Measurements from ENCODE around the gene MMP7.

Gene MMP7

DNA sequence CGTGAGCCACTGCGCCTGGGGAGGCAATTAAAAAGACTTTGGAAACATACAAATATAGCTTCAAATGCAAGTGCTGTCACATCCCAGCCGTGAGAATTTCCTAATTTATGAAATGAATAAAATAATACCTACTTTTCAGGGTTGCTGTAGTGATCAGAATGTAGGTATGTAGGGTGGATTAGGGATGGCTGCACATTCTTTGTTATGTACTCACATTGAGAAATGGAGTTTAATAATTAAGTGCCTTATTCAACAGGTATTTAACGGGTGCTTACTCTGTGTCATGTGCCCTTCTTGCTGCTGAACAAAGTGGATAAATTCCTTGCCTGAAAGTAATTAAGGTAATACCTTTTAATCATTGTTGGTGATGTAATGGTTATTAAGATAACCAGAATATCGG is 37.0 kb downstream of the MMP7 start:
- DNase-seq: no peak

DNA sequence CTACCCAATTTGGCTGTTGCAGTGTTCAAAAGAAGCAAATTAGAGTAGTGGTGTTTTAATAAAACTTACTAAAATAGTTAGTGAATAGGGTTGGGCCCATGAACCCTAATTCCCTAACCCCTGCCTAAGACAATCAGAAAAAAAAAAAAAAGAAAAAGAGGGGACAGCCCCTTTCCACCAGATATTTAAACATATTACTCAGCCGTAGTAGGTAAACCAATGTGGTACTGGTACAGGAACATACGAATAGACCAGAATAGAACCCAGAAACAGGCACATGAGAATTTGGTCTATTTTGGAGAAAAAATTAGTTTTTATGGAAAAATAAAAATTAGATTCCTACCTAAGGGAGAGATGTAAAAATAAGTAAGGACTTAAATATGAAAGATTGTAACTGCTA is 38.6 kb downstream of the MMP7 start:
- no peak for DNase-seq

DNA sequence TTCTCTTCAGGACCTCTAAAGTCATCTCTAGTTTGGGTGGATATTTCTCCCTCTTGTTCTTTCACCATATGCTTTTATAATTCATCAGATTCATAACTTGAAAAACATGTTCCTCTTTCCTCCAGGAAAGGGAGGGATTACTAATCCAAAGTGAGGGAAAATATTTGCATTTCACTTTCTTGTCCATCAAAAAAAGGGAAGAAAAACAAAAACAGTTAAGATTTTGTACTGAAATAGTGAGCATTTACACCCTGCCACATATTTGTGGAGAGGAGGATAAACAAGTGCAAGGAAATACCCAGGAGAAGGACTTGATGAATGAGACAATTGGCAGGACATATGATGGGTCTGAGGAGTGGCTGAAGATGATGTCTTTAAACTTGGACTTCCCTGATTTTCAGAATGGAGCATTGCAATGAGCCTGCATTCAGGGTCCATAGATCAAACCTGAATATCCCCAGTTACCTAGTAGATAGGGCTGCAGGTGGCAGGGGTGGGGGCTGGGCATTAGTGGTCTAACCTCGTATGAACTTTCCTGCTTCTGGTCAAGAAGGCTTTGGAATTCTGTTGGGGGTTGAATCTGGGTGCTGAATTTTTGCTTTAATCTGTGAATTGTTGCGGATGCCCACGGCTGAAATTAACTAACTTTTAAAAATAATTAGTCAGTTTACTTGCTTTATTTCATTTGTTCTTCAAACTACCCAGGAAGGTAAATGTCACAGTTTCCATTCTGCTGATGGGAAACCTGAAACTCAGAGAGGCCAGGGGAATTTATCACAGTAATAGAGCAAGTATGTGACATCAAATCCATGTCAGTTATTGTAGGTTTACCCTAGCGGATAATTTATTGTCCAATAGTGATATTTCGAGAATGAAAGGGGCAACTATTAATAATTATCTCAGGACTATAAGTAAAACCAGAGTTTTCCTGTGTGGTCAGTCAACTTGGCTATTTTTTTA is 41.1 kb downstream of the MMP7 start:
- no peak for DNase-seq

DNA sequence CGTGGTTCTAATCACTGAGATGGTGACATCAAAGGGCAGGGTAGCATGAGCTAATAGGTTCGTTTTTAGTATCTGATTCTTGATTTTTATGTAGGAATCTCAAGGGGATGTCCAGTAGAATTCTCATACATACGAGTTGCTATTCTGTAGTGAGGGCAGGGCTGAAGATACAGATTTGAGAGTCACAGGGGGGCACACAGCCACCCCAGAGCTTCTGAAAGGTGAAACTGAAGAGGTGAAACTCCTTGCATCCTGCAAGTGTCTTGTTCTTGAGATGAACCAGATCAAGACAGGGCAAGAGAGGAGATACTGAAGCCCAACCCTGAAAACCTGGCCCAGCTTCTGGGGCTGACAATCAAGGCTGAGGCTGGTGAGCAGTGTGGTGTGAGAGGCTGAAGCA is 42.3 kb downstream of the MMP7 start:
- no peak for DNase-seq

DNA sequence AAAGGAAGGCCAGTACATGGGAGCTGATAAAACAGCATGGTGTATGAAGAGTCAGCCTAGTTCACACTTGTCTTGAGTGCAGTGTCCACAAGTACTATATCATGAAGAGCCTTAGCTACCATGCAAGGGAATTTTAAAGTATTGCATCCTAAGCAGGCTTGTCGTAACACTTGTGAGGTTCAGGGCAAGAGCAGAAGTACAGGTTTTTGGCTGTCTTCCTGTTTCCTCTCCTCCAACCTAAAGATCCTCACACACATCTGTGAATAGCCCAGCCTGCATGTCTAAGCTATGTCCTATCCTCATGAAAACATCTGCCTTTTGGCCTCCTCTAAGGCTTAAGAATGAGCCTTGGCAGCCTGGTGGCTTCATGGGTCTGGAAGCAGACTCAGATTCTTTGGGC is 43.3 kb downstream of the MMP7 start:
- DNase-seq: no peak

DNA sequence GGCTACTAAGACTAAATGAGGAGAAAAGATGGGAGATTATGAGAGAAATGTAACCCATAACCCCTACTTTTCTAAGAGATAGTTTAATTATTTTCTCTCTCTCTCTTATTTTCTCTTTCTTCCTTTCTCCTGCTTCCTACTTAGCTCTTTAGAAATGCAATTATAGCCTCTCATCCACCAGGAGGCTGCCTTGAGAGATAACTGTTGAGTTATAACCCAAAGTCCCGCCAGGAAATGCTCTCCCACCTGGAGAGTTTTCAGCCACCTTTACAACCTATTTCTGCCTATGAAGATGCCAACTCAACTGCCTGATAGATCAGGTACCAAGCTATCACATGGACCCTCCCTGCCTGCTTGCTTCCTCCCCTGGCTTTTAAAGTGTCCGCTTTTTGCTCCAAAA is 44.0 kb downstream of the MMP7 start:
- DNase-seq: no peak

DNA sequence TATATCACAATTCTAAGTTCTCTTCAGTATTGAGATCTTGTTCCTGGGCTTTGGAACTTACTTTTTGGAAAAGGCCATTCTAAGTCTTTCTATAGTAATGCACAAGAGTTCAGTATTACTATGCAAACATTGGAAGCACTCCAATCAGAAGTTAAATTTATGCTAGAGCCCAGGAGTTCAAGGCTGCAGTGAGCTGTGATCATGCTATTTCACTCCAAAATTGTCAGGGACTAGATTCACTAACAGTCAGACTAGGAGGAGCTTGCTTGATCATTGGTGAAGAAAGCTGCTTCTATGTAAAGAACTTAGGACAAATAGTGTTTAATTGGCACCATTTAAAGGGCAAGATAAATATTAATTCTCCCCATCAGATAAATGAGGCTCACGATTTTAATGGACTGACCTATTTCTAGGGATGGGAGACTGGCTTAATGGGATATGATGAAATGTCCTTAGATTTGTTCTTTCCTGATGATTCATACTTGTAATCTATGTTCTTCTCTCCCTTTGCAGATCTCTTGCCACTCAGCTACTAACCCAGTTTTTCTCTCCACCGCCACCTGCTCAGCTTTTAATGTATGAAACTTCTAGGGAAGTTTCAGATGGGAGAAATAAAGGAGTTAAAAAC is 45.3 kb downstream of the MMP7 start:
- DNase-seq: no peak

DNA sequence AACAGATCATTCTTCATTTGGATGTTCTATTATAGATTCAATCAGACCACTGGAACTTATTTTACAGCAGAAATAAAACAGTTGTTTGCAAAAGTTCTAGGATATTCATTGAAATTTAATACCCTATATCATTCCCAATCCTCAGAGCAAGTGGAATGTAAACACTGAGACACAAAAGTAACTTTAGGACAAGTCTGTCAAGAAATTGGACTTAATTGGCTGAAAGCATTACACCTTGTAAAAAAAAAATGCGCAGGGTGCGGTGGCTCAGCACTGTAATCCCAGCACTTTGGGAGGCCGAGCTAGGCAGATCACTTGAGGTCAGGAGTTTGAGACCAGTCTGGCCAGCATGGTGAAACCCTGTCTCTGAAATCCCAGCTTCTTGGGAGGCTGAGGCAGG is 48.1 kb downstream of the MMP7 start:
- no peak for DNase-seq

DNA sequence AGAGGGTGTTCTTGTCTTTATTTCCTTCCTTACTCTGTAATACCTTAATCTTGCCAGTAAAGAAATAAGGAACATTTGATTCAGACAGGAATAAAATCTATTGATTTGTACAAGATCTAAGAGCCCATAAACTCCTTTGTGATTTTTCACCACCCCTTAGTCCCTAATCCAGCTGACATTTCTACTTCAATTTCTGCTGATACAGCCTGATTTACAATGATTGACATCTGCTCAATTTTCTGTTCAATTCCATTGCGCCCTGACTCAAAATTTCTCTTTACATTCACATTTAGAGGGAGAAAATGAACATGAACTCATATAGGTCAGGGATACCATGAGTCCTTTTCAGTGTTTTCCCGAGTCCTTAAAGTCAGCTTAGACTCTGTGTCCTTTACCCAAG is 50.8 kb downstream of the MMP7 start:
- DNase-seq: no peak

DNA sequence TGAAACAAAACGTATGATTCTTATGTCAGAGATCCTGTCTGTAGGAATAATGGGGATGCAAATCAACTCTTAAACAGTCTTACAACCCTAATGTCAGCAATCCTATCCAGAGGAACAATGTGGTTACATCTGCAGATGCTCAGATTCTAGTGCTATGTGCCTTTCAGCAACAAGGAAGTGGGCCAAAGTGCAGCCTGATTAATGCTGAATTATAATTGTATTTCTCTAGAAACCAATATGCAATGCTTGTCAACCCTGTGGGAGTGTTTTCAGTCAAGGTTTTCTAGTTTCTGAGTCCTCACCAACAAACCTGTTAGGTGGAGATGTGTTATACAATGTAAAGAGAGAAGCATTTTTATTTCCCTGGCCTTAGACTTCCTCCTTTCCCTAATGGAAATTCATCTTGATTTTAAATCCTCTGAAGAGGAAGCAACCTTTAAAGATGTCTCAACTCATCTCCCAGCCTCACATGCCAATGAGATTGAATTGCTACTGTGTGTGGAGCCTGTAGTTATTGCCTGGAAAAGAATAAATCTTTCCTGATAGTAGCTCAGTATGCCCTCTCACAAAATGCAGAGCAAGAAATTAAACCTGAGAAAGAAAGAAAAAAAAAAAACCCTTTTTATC is 51.8 kb downstream of the MMP7 start:
- no peak for DNase-seq

DNA sequence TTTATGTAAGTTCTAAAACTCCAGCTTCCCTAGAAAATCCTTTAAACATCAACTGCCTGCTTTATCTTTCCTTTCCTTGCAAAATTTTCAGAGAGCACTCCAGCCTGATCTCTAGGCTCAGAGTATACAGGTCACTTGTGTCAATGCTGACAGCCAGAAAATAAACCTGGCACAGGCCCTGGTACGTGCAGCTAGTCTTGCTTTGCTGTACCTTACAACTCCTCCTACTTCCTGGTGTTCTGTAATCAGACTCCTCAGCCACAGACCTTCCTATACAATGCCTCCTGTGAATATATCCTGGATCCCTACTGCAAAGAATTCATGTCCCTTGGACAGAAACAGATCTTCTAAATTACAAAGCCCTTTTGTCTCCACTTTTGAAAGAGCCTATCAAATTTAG is 53.7 kb downstream of the MMP7 start:
- peak in 1 of 2 donors; percentile 33 for DNase-seq

DNA sequence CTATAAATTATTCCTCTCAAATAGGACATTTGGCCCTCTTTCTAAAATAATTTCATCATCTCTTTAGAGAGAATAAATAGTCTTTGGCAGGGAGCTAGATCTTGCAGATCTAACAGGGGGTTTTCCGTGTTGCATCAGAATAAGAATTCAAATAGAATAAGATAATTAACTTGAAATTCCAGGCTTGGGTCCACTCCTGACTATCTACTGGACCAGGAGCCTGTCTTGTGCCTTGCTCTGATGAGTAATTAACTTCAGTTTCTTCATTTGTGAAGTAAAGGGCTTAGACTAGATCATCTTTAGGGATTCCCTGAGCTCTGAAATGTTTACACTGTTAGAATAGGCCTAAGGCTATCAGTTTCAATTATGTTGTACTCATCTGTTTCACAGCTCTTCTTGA is 54.5 kb downstream of the MMP7 start:
- DNase-seq: no peak

DNA sequence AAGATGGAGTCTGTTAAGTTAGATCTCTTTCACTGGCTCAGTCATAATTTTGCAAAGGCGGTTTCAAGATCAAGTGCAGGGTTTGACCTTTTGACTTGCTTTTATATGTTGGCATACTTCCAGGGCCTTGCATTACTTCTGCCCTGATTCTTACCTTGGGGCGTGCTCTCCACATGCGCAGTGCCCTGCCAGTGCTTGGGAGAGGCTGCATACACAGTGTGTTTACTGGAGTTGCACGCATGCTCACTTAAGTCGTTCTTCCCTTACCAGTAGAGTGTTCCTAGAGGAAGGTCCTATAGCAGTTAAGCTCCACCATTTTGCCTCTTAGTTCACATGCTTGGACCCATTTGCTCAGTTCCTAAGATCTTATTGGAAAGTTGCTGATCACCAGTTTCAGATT is 57.0 kb downstream of the MMP7 start:
- no peak for DNase-seq

DNA sequence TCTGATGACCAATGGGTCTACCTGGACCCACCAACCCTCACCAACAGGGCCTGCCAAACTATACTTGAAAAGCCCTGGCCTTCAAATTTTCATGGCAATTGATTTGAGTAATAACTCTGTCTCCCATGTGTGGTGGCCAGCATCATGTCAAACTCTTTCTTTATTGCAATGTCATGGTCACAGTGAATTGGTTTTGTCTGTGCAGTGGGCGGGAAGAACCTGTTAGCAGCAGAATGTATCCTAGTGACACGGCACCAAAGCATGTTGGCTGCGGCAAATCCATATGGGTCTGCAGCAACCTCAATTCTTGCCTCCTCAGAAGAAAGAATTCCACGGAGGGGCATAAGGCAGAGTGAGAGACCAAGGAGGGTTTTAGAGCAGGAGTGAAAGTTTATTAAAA is 58.4 kb downstream of the MMP7 start:
- no peak for DNase-seq

DNA sequence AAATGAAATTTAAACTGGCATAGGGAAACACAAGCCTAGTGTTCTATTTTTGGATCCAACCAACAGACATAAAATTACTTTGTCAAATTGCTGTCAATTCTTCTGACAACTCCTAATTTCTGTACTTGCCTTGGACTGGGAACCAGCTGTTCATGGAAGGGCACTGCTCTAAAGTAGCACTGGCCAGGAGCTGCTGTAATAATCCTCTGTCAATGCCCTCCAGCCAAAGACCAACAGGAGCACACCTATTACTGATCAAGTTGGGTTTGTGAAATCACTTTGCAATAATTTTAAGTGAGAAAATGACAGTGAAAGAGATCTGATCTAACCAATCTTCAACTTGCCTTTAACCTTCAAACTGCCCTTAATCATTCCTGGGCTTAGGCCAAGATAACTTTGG is 59.1 kb downstream of the MMP7 start:
- no peak for DNase-seq
